Astrocyte of the hippocampus (primary cell): ENCODE measurements around the gene ZNF236.
"Not testable (repeated sequence)": the region's sequence is repeated elsewhere in the genome, so short reads cannot be mapped to it uniquely, and the experiment has no call there.

Experiments
- DNase-seq: peaks from one replicate; pipeline ENCODE4 v3.0.0; 2011; ENCODE audit warnings: low read depth, low spot score

ZNF236 gene

DNA sequence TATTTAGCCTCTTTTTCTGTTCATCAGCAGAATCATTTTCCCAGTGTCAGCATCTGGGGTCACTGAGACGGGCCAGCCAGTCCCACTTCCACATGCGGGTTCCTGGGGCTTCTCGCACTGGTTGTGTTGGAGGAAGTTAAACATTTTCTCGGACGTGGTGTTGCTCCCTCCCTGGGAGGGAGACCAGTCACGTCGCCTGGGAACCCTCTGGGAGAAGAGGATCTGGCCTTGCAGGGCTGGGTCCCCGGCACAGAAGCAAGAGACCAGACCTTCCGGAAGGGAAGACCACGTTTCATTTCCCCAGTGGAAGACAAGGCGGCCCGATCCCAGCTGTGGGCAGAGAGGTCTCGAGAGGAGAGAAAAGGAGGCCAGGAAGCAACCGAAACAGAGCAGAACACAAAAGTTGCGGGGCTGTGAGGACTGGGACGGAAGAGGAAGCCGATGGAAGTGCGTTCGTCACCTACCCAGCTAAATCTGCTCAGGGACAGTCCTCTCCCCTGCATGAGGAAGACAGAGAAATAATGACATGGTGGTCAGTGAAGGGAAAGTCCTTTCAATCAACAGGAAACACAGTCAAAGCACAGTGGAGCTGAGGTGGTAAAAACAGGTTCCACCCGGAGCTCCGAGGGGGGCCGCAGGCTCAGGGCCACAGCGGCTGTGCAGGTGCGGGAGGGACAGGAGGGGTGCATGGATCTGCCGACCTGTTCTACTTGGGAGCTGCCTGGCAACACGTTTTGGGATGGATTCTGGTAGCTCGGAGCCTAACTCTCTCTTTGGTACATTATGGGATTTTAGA, 165.9 kb downstream of the ZNF236 start:
- DNase-seq = no peak

DNA sequence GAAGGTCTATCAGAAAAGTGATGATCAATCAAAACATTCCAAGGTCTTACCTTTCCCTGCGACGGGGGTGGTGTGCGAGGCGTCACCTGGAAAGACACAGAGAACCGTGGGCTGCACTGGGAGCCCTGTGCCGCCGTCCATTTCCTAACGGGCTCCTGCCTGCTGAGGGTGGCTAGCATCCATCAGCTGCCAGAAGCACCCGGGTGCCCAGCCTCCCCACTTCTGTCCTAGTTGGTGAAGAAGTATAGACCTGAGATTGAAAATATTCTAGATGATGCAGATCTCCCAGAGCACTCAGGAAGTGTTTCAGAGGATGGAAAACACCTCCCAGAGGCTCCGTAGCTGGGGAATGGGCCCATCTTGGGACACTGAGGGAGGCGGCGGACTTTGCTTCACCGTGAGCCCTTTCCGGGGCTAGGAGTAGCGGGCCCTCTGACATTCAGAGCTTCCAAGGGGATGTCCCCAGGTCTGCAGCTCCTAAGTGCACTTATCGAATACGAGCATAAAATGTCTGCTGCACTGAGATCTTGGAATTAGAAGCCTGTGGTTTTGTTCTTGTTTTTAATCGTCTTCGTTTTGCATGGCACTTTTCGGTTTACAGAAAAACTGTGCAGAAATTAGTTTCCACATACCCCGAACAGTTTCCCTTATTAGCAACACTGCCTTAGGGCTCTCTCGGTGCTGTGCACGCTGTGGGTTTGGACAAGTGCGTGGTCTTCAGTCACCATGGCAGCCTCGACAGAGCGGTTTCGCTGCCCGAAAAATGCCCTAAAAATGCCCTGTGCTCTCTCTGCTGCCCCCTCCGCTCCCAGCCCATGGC, 166.7 kb downstream of the ZNF236 start:
- no peak for DNase-seq

DNA sequence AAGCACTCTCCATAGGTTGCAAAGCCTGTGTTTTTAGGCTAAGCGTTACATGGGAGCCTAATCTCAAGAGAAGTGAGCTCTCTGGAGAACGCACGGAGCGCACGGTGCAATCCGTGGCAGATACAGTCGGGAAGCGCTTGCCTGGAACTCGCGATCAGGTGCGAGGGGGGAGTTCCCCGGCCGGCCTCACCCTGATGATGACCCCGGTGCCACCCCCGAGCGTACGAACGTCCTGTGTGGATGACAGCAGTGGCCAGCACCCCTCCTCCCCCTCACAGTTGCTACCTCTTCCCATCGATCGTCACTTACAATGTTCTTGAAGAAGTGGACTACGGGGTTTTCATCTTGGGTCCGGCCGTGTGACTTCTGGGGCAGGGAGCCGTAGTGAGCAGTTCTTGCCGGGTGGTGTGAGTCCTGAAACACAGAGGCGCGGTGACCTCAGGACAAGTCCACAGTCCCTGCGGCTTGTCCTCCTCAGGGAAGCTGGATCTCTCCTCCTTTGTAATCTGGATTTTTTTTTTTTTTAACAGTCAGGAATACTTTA, 167.4 kb downstream of the ZNF236 start:
- no peak for DNase-seq

DNA sequence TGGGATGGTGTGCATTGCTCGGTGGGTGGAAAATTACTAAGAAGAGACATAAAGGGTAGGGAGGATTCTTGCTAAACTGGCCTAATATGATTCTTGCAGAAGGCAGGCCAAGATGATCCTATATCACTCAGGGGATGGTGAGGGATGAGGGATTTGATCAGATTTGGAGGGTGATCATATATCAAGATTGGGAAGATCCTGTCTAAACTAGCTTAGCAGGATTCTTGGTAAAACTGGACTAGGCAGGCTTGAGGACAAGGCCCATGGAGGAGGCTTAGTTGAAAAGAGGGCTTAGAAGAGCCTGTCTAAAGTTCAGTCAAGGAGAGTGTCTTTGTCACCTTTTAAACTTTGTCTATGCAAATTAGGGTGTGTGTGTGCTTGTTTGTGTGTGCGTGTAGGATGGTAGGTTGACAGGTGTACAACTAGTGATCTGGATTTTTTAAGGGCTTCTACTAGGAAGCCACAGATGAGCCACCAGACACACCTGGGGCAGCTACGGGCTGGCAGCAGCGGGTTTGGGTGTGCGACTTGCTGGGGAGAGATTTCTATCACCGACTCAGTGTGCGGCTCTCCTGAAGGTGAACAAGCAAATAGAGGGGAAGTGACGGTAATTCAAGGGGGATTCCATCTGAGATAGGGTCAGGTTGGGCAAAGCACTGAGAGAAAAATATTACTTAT, 168.1 kb downstream of the ZNF236 start:
- DNase-seq = not testable (repeated sequence)

DNA sequence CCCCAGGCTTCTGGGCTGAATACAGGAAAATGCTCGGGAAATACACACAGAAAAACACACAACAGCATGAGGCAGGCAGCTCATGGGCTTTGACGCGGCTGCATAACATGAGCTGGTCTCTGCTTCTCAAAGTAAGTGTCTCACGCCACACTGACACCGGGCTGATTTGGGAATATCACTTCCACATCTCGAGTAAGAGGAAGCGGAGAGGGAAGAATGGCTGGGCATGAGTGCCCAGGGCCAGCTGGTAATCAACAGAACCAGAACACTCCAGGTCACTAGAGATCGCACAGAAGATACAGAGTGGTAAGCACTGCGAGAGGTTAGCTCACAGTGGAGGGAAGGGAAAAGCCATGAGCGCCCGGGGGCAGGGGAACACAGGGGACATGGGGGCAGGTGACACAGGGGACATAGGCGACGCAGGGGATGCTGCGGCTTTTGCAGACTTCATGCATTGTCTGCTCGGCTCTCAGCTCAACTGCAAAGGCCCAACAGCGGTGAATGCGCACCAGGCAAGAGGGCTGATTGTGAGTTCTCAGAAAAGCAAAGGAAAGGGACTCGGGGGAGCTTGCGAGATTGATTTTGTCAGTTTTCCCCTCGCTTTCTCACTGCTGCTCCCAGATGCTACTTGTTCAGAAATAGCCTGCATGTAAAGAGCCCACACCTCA, 168.8 kb downstream of the ZNF236 start:
- DNase-seq = no peak

DNA sequence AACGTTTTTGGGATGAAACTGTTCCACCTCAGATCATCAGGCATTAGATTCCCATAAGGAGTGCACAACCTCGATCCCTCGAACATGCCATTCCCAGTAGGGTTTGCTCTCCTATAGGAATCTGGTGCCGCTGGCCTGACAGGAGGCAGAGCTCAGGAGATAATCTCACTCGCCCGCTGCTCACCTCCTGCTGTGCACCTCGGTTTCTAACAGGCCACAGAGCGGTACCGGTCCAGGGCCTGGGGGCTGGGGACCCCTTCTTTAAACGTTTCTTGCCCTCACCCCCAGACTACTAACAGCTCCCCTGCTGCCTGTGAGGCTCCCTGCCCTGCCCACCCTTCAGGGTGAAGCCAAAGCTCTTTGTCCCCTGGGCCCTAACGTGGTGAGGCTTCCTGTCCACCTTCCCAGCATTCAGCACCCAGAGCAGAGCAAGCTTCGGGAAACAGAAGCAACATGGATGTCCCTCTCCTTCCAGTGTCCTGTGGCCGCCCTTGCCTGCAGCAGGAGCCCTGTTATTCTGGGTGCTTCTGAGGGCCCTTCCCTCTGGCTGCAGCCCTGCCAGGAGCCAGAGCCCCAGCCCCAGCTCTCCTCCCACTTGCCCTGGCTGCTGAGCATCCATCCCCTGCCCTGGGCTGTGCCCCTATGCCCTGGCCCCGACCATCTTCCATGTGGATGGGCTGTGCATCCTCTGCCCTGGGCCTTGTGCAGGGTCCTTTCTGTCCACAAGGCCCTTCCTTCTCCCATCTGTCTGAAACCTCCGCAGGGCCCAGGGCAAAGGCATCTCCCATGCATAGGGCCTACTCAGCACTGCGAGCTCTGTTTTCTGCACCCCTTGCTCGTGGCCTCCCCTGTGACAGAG, 170.1 kb downstream of the ZNF236 start:
- DNase-seq = no peak

DNA sequence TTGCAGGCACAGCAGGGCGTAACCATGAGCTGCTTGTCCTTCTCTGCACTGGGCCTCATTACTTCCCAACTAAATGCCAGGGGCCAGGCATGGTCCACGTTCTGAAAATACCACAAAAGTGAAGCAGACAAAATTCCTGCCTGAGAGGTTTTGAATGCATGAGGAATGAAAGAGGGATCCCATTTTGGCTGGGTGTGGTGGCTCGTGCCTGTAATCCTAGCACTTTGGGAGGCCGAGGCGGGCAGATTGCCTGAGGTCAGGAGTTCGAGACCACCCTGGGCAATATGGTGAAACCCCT, 170.7 kb downstream of the ZNF236 start:
- no peak for DNase-seq

DNA sequence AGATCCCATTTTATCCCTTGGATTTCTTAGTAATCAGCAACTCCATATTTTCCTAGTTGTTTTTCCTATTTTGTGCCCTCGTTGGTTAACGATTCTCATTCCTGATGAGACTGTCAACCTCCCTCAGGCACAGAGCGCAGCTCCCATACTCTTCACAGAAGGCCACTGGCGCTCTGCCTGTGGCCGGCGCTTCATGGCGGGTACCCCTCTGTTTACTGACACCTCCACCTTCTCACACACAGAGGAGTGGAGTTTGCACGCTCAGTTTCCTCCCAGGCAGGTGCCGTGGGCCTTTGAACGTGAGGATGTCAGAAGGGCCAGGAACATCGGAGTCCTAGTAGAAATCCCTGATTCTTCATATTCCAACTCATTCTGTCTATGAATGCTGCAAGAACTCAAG, 171.2 kb downstream of the ZNF236 start:
- no peak for DNase-seq

DNA sequence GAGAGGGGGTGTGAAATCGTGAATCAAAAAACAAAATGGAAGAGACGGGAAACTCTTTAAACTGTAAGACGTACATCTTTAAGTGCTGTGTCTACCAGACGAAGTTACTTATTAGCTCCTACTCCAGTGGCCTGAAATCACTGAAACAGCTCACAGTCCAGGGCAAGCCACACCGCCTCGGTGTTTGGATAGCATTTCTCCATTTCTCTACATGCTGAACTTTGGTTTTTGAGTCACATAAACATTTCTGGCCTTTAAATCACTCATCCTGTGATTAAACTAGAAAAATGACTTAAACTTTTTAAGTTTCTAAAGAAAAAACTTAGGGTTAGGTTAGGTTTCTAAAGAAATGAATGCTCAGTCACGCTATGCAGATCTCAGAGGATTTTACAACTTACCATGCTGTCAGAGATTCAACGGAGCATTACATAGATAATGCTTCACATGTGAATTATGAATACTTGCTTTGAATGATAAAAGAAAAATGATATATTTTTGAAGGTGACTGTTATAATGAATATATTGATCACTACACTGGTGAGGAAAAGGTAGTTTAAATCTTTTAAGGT, 171.8 kb downstream of the ZNF236 start:
- DNase-seq = no peak

DNA sequence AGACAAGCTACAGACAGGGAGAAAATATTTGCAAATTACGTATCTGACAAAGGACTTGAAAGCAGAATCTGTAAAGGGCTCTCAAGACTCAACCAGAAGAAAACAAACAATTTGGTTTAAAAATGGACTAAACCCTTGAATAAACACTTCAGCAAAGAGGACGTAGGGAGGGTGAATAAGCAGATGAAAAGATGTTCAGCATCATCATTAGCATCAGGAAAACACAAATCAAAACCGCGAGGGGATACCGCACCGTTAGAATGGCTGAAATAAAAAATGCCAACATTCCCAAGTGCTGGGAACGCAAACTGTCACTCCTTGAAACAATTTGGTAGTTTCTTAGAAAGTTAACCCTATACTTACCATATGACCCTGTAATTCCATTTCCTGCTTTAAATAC, 173.5 kb downstream of the ZNF236 start:
- no peak for DNase-seq

DNA sequence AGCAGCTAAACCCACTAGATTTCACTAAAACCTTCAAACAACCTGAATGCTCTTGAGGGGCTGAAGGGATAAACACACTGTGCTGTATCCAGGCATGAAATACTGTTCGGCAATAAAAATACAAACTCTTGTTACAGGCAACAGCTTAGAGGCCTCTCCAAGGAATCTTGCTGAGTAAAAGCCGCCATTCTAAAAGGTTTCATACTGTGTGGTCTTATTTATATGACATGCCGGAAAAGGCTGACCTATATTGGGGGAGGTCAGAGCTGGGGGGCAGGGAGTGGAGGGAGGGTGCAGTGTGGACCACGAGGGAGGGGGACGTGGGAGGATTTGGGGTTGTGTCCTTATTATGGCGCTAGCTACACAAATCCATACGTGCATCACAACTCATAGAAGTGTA, 174.1 kb downstream of the ZNF236 start:
- DNase-seq = no peak

DNA sequence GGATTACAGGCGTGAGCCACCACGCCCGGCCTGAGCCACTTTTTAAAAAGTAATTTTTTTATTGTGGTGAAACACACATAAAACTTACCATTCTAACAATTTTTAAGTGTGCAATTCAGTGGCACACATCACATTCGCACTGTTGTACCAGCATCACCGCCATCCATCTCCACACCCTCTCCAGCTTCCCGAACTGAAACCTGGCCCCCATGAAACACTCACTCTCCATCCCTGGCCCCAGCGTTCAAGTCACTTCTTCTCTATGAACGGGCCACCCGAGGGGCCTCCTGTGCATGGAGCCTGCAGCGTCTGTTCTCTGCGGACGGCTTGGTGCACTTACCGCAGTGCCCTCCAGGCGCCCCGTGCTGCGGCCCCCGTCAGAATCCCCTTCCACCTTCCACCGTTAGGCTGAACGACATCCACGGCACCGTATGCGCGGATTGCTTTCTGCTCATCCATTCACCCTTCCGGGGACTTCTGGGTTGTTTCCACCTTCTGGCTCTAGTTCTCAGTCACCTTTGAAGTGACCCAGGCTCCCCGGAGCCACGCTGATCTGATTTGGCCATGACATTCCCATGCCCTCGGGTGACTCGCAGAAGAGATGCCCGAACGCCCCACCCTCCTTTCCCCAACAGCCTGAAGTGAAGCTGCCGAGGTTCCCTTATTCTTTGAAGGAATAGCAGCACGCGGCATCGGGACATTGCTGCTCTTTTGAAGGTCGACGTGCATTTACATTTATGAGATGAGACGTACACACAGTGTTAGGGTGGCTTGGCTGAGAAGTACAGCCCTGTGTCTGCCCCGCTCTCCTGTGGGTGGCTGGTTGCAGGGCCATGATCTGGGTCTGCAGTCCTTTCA, 175.8 kb downstream of the ZNF236 start:
- no peak for DNase-seq

DNA sequence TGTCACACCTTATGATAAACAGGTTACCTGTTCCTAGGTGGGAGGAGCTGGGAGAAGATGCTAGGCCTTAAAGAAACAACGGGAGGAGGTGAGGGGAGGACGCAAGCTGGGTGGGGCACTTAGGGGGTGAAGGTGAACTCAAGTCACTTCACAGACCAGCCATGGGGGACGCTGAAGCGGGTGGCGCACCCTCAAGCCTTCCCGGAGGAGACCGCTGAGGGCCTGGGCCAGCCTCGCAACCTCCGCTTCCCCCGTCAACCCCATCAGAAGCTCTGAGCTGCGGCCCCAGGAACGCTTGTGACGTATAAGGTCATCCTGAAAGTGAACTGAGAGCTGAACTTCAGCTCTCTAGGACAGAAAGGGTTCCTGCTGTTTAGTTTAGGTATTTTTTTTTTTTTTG, 176.7 kb downstream of the ZNF236 start:
- DNase-seq = no peak

DNA sequence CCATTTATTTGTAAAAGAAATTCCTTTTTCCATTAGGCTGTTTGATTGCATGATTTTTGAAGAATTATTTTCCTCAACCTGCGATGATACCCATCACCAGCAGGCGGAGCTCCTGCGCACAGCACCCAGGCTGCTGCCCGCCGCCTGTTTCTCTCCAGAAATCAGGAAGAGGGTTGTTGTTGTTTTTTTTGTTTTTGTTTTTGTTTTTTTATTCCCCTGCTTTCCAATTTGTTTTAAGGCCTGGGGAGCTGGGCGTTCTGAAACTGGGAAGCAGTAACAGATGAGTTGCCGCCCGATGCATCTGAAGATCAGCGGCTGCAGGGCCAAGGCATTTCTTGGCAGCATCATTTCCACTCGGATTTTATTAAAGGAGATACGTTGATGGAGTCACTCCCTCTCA, 178.2 kb downstream of the ZNF236 start:
- peak; percentile 71 for DNase-seq

DNA sequence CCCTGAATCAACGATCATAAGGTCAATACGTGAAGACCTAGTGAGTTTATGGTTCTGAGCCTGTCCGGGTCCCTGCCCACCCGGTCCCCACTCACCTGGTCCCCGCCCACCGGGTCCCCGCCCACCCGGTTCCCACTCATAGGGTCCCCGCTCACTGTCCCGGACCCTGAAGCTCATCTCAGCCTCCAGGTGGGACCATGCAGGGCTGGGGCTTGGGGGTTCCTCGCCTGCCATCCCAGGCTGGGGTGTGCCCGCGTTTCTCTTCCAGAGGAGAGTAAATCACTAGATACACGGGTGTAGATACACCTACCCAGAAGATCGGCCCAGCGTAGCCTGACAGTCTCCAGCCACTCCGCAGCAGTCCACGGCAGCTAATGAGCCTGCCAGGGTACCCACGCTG, 178.7 kb downstream of the ZNF236 start:
- no peak for DNase-seq

DNA sequence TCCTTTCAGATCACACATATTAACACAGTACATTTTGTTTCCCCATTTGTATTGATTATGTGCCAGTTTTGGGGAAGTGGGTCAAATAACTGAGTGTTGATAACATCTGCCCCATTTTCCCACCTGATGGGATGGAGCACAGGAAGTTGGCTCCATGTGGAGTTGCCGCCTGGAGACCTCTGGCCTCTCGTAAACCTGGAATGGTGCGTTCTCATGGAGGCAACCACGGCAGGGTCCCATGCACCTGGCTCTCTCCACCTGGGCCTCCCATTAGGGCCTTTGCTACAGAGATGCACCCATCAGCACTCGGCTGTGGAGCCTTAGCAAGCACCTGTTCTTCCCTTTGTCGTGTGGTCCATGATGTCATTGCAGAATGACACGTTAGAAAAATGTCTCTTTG, 179.6 kb downstream of the ZNF236 start:
- DNase-seq = no peak

DNA sequence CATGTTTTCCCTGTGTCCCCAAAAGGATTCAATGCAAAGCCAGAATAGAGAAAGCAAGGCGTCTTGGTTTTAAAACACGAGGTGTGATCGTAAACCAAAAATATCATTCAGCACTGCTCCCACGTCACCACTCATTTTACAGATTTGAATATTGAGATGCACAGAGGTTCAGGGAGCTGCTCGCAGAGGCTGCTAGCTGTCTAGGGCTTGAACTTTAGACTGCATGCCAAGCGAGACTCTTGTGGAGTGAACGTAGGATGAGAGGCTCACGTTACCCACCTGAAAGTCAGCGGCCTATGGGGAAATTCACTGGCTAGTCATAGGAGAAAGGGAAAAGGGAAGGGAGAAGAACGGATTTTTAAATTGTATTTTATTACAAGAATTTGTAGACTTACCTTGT, 180.1 kb downstream of the ZNF236 start:
- no peak for DNase-seq

DNA sequence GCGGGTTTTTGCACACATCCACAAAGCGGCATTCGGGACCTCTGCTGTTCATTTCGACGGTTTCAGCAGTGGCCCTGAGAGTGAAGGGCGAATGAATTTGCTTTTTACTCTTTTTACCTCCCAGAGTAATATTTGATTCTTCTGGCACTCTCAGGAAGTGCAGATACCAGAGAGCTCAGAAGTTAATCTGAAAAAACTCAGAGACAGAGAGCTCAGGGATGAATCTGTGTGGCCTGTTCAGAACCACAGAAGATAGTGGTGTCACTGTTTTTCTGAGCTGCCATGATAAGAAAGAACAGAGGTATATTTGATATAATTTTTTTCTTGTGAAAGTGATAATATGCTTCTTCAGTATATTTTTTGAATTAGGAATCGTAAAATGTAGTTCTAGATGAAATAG, 181.0 kb downstream of the ZNF236 start:
- DNase-seq = no peak

DNA sequence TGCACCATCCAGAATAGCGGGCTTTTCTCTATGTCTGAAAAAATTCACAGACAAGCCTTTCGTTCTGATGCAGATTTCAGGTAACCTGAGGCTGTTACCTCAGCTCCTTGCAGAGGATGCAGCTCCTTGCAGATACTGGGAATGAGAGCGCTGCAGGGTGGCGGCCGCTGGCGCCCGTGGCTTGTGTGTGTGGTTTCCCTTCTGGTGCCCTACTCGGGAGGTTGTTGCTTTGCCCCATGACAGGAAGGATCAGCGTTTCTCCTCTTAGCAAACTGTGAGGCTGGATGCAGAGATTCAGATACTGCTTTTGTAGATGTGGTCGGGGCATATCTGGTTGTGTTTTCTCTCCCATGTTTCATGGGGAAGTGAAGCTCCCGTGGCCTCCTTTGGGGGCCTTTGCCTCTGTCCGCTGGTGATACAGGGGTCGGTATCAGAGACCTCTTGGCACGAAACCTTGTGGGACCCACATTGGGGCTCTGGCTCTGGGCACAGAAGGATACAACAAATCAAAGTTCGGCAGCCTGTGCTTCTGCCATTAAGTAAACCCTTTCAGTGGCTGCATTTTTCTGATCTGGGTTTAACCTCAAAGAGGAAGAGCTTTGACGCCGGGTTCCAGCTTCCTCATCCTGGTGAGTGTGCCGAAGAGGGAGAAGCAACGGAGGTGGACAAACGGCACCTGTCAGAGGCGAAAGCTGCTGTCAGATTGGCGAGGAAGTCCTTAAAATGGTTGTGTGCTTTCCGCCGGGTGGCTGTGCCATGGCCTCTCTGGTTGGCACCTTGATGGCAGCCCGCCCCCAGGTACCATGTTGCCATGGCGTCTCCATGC, 182.4 kb downstream of the ZNF236 start:
- DNase-seq = no peak
